ENCODE measurements around the gene SLC2A6.
"Not testable (repeated sequence)": the region's sequence is repeated elsewhere in the genome, so short reads cannot be mapped to it uniquely, and the experiment has no call there.

Gene SLC2A6

DNA sequence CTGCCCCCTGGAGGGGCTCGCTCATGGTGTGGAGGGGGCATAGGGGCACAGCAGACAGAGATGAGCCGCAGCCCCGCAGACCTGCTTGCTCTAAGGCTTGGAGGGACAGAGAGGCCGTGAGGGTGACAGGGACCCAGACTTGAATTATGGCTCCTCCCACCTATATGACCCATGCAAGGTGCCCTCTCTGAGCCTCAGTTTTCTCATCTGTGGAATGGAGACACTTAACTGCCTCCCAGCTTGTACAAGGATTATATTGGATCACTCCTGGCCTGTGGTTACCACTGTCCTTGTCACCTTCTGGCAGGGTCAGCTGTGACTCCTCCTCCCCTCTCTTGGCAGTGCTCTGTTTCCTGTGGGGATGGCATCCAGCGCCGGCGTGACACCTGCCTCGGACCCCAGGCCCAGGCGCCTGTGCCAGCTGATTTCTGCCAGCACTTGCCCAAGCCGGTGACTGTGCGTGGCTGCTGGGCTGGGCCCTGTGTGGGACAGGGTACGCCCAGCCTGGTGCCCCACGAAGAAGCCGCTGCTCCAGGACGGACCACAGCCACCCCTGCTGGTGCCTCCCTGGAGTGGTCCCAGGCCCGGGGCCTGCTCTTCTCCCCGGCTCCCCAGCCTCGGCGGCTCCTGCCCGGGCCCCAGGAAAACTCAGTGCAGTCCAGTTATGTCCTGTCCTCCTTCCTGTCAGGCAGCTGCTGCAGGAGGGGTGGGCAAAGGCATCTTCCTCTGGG lies 23.8 kb downstream of the SLC2A6 start:
- no peak for DNase-seq (ENCODE audit: low spot score)
- in situ Hi-C loops (cut with MboI; ENCODE audit: low sequenced_read_pairs, unreplicated experiment): no loop called here
- TF ChIP-seq, protein P1, sequence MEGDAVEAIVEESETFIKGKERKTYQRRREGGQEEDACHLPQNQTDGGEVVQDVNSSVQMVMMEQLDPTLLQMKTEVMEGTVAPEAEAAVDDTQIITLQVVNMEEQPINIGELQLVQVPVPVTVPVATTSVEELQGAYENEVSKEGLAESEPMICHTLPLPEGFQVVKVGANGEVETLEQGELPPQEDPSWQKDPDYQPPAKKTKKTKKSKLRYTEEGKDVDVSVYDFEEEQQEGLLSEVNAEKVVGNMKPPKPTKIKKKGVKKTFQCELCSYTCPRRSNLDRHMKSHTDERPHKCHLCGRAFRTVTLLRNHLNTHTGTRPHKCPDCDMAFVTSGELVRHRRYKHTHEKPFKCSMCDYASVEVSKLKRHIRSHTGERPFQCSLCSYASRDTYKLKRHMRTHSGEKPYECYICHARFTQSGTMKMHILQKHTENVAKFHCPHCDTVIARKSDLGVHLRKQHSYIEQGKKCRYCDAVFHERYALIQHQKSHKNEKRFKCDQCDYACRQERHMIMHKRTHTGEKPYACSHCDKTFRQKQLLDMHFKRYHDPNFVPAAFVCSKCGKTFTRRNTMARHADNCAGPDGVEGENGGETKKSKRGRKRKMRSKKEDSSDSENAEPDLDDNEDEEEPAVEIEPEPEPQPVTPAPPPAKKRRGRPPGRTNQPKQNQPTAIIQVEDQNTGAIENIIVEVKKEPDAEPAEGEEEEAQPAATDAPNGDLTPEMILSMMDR (IDR thresholded peaks at IDR 0.05; ENCODE audit: borderline replicate concordance, control extremely low read depth, extremely low read depth, insufficient read depth, missing control alignments): no peak

DNA sequence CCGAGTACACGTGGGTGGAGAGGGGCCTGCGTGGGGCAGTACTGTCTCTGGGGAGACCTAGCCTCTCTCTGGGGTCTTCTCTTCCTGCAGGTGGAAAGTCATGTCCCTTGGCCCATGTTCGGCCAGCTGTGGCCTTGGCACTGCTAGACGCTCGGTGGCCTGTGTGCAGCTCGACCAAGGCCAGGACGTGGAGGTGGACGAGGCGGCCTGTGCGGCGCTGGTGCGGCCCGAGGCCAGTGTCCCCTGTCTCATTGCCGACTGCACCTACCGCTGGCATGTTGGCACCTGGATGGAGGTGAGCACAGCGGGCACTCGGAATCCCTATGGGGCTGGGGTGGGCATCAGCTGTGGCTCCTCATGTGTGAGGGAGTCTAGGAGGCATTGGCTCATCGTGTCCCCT lies 24.6 kb downstream of the SLC2A6 start:
- DNase-seq (ENCODE audit: low spot score): no peak
- TF ChIP-seq, protein P1 (IDR thresholded peaks at IDR 0.05; ENCODE audit: borderline replicate concordance, control extremely low read depth, extremely low read depth, insufficient read depth, missing control alignments): no peak
- in situ Hi-C loops (cut with MboI; ENCODE audit: low sequenced_read_pairs, unreplicated experiment): no loop called here

DNA sequence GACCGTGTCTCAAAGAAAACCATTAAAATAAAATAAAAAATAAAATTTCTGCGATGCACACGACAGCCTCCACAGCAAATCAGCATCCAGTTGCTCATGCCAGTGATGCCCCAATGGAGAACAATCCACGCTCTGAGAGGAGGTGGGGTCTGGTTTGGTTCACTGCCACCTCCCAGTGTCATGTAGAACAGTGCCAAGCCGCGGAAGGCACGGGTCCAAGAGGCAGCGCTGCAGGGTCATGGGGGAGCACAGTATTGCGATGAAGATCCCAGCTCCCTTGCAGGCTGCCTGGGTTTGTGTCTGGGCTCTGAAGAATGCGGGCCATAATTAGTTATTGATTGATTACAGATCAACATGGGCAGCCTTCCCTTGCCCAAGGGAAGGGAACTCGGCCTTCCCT lies 25.2 kb downstream of the SLC2A6 start:
- TF ChIP-seq, protein P1 (IDR thresholded peaks at IDR 0.05; ENCODE audit: borderline replicate concordance, control extremely low read depth, extremely low read depth, insufficient read depth, missing control alignments): no peak
- DNase-seq (ENCODE audit: low spot score): no peak
- in situ Hi-C loops (cut with MboI; ENCODE audit: low sequenced_read_pairs, unreplicated experiment): no loop called here

DNA sequence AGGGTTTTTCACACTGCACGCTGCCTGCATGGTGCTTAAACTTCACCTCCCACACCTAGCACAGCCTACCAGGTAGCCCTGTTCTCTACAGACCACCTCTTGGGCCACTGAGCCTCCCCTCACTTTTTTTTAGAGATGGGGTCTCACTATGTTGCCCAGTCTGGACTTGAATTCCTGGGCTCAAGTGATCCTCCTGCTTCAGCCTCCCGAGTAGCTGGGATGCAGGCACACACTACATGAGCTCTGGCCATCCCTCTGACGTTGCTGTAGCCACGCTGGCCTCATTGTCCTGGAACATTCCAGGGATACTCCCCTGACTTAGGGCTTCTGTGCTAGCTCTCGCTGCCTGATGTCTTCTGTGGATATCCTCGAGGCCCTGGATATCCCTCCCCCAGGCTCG lies 26.3 kb downstream of the SLC2A6 start:
- DNase-seq (ENCODE audit: low spot score): no peak
- in situ Hi-C loops (cut with MboI; ENCODE audit: low sequenced_read_pairs, unreplicated experiment): no loop called here
- TF ChIP-seq, protein P1 (IDR thresholded peaks at IDR 0.05; ENCODE audit: borderline replicate concordance, control extremely low read depth, extremely low read depth, insufficient read depth, missing control alignments): no peak

DNA sequence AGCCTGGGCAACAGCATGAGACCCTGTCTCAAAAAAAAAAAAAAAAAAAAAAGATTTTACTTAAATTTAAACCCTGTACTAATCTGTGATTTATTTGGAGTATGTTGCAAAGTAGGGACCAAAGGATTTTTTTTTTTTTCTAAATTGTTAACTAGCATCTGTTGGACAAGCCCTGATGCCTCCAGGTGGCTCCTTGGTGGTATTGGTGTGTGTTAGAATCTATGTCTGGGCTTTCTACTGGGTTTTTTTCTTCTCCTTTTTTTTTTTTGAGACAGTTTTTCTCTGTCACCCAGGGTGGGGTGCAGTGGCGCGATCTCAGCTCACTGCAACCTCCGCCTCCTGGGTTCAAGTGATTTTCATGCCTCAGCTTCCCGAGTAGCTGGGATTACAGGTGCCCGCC lies 27.0 kb downstream of the SLC2A6 start:
- in situ Hi-C loops (cut with MboI; ENCODE audit: low sequenced_read_pairs, unreplicated experiment); DNase-seq (ENCODE audit: low spot score): not testable (repeated sequence)

DNA sequence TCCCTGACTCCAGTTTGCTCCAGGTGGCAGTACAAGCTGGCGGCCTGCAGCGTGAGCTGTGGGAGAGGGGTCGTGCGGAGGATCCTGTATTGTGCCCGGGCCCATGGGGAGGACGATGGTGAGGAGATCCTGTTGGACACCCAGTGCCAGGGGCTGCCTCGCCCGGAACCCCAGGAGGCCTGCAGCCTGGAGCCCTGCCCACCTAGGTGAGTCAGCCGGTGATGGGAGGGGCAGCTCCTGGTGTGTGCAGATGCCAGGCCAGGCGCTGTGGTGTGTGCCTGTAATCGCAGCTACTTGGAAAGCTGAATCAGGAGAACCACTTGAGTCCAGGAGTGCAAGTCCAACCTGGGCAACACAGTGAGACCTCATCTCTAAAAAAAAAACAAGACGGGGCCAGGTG lies 29.1 kb downstream of the SLC2A6 start:
- TF ChIP-seq, protein P1 (IDR thresholded peaks at IDR 0.05; ENCODE audit: borderline replicate concordance, control extremely low read depth, extremely low read depth, insufficient read depth, missing control alignments): no peak
- DNase-seq (ENCODE audit: low spot score): no peak
- in situ Hi-C loops (cut with MboI; ENCODE audit: low sequenced_read_pairs, unreplicated experiment): no loop called here

DNA sequence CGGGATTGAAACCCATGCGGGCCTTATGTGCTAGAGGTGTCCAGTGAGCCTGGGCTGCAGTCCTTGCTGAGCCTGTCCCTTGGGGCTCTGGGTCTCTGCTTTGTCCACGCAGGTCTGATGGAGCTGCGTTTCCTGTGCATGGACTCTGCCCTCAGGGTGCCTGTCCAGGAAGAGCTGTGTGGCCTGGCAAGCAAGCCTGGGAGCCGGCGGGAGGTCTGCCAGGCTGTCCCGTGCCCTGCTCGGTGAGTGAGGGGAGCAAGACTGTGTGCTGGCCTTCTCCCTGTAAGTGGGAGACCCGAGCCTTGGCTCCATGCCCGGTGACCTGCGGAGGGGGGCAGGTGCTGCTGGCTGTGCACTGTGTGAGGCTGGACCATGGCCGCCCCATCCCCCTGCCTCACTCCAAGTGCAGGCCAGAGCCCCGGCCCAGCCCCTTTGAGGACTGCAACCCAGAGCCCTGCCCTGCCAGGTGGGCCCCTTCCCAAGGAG lies 30.4 kb downstream of the SLC2A6 start:
- no peak for DNase-seq (ENCODE audit: low spot score)
- TF ChIP-seq, protein P1 (IDR thresholded peaks at IDR 0.05; ENCODE audit: borderline replicate concordance, control extremely low read depth, extremely low read depth, insufficient read depth, missing control alignments): no peak
- in situ Hi-C loops (cut with MboI; ENCODE audit: low sequenced_read_pairs, unreplicated experiment): no loop called here

All from GM13976 (cell line).